ENCODE measurements around the gene CCDC141.

Gene CCDC141

GRCh38 chr2:178804791-178805190 lies 245.1 kb downstream of the CCDC141 start:
- Histone ChIP-seq H3K9me3 (no peaks in the 10 kb centered on the region), H3K4me1 (ENCODE audit: control insufficient read depth in 1 of 2, insufficient read depth in 1 of 2, low read depth in 1 of 2, low read length in 1 of 2) (no peaks in the 10 kb centered on the region), H3K4me3 (ENCODE audit: low read depth in 1 of 2, low read length in 1 of 2) (no peak overlapping the region), H3K27ac (no peak overlapping the region), H3K36me3 (no peaks in the 10 kb centered on the region), H3K27me3 (no peaks in the 10 kb centered on the region)
- TF ChIP-seq, protein P1, sequence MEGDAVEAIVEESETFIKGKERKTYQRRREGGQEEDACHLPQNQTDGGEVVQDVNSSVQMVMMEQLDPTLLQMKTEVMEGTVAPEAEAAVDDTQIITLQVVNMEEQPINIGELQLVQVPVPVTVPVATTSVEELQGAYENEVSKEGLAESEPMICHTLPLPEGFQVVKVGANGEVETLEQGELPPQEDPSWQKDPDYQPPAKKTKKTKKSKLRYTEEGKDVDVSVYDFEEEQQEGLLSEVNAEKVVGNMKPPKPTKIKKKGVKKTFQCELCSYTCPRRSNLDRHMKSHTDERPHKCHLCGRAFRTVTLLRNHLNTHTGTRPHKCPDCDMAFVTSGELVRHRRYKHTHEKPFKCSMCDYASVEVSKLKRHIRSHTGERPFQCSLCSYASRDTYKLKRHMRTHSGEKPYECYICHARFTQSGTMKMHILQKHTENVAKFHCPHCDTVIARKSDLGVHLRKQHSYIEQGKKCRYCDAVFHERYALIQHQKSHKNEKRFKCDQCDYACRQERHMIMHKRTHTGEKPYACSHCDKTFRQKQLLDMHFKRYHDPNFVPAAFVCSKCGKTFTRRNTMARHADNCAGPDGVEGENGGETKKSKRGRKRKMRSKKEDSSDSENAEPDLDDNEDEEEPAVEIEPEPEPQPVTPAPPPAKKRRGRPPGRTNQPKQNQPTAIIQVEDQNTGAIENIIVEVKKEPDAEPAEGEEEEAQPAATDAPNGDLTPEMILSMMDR (IDR thresholded peaks at IDR 0.05), result no peak

GRCh38 chr2:178800510-178800909 lies 249.4 kb downstream of the CCDC141 start:
- no peak overlapping the region for H3K4me3 ChIP-seq (ENCODE audit: low read depth in 1 of 2, low read length in 1 of 2)
- H3K36me3 ChIP-seq, result no peaks in the 10 kb centered on the region
- H3K4me1 ChIP-seq (ENCODE audit: control insufficient read depth in 1 of 2, insufficient read depth in 1 of 2, low read depth in 1 of 2, low read length in 1 of 2), result no peaks in the 10 kb centered on the region
- H3K27me3 ChIP-seq, result no peaks in the 10 kb centered on the region
- H3K9me3 ChIP-seq, result no peaks in the 10 kb centered on the region
- TF ChIP-seq, protein P1 (IDR thresholded peaks at IDR 0.05), result no peak
- no peak overlapping the region for H3K27ac ChIP-seq

GRCh38 chr2:178799305-178799704 lies 250.6 kb downstream of the CCDC141 start:
- Histone ChIP-seq H3K27ac (no peak overlapping the region), H3K4me3 (ENCODE audit: low read depth in 1 of 2, low read length in 1 of 2) (no peak overlapping the region), H3K4me1 (ENCODE audit: control insufficient read depth in 1 of 2, insufficient read depth in 1 of 2, low read depth in 1 of 2, low read length in 1 of 2) (no peaks in the 10 kb centered on the region), H3K27me3 (no peaks in the 10 kb centered on the region), H3K36me3 (no peaks in the 10 kb centered on the region), H3K9me3 (no peaks in the 10 kb centered on the region)
- TF ChIP-seq, protein P1 (IDR thresholded peaks at IDR 0.05), result no peak

DNA sequence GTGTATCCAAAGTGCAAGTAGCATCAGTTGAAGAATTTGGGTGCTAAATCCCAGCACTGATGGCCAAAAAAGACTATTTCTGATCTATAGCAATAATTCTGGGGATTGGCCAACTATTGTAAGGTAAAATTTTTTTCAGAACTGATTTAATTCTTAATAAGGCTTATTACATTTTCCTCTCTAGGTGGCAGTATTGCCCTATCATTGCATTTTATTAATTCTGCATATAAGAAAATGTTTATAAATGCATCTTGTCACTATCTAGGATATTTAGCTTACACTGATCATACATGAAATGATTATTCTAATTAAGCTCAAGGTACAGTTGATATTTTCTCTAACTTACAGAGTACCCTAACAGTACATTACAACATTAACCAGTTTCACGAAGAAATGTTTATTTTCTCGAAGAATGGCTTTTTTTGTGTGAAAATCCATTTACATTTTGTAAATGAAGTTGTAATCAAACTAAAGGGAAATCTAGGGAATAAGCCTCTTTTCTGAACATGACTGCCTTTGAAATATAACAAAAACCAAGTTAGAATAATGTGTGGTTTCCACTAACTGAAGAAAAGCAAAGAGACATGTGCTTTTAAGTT lies 253.8 kb downstream of the CCDC141 start:
- H3K36me3 ChIP-seq, result no peaks in the 10 kb centered on the region
- no peak overlapping the region for H3K27ac ChIP-seq
- TF ChIP-seq, protein P1 (IDR thresholded peaks at IDR 0.05), result no peak
- no peak overlapping the region for H3K4me3 ChIP-seq (ENCODE audit: low read depth in 1 of 2, low read length in 1 of 2)
- H3K4me1 ChIP-seq (ENCODE audit: control insufficient read depth in 1 of 2, insufficient read depth in 1 of 2, low read depth in 1 of 2, low read length in 1 of 2), result no peaks in the 10 kb centered on the region
- no peaks in the 10 kb centered on the region for H3K27me3 ChIP-seq
- no peaks in the 10 kb centered on the region for H3K9me3 ChIP-seq

- no peaks in the 10 kb centered on the region for H3K36me3 ChIP-seq
- TF ChIP-seq, protein P1 (IDR thresholded peaks at IDR 0.05), result no peak
- H3K27me3 ChIP-seq, result no peaks in the 10 kb centered on the region
- no peak overlapping the region for H3K4me3 ChIP-seq (ENCODE audit: low read depth in 1 of 2, low read length in 1 of 2)
- no peak overlapping the region for H3K27ac ChIP-seq
- H3K9me3 ChIP-seq, result no peaks in the 10 kb centered on the region
- no peaks in the 10 kb centered on the region for H3K4me1 ChIP-seq (ENCODE audit: control insufficient read depth in 1 of 2, insufficient read depth in 1 of 2, low read depth in 1 of 2, low read length in 1 of 2)
Observed at GRCh38 chr2:178787934-178788333, 262.0 kb downstream of the CCDC141 start.
